Gastrocnemius medialis (tissue), 4 donors: ENCODE data around the gene BAK1.

Experiments used
- POLR2A ChIP-seq, 2 donors: fragments of 450-650 bp; IDR thresholded peaks; one replicate each; pipeline ENCODE4 v1.6.1; 2017; ENCODE audit warnings: antibody characterized with exemption in 2 of 2, mild to moderate bottlenecking in 2 of 2, moderate library complexity in 2 of 2
- TF ChIP-seq, protein P1 (sequence below), 5 experiments: fragments of 450-650 bp in 3 of 5; fragments of 200-600 bp in 2 of 5; sonication (generic) in 2 of 5; IDR thresholded peaks in 4 of 5; conservative IDR thresholded peaks in 1 of 5; 1 replicate in 4 of 5; 2 replicates in 1 of 5; pipeline ENCODE4 v1.5.1; 2016 to 2019; ENCODE audit warnings: antibody characterized with exemption in 5 of 5, mild to moderate bottlenecking in 3 of 5, moderate library complexity in 3 of 5

DNA sequence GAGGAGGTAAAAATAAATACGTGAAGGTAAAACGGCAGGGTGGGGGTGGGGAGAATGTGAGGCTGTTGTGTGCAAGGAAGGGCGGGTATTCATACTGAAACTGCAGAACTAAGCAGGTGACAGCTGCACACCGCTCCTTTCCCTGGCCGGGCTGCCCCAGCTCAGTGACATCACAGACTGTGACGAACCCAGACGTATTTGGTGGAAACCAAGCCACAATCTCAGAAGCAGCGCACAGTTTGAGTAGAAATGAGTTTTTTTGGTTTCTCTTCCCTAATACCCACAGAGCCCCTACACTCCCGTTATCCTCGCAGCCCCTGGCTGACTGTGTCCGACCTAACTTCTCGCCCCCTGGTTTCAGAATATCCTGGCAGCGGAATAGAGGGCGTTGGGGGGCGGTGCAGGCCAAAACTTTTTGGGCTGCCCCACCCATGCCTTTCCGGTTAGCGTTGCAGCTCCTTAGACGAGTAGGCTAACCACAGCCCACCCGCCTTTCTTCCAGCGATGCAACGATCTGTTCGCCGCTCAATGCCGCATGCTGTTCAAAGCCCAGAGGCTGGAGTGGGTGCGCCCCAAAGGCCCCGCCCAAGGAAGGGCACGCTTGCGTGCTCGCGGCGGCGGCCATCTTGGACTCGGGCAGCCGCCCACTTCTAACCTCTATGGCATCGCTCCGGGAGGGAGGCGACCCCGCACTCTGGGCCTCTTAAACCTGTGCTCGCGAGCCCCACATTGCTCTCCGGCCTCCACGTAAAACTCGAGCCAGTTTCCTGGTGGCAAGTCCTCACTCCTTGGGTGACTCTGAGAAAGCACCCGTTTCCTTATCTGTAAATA, 9.1 kb downstream of the BAK1 start:
- TF ChIP-seq, protein P1, sequence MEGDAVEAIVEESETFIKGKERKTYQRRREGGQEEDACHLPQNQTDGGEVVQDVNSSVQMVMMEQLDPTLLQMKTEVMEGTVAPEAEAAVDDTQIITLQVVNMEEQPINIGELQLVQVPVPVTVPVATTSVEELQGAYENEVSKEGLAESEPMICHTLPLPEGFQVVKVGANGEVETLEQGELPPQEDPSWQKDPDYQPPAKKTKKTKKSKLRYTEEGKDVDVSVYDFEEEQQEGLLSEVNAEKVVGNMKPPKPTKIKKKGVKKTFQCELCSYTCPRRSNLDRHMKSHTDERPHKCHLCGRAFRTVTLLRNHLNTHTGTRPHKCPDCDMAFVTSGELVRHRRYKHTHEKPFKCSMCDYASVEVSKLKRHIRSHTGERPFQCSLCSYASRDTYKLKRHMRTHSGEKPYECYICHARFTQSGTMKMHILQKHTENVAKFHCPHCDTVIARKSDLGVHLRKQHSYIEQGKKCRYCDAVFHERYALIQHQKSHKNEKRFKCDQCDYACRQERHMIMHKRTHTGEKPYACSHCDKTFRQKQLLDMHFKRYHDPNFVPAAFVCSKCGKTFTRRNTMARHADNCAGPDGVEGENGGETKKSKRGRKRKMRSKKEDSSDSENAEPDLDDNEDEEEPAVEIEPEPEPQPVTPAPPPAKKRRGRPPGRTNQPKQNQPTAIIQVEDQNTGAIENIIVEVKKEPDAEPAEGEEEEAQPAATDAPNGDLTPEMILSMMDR (IDR thresholded peaks at IDR 0.05 in 4 of 5, conservative IDR thresholded peaks at IDR 0.05 in 1 of 5), result no peak
- TF ChIP-seq POLR2A (IDR thresholded peaks at IDR 0.05), result peak in 1 of 2 donors; percentile 37
